ENCODE data around the gene KCNH2.

The KCNH2 gene

DNA sequence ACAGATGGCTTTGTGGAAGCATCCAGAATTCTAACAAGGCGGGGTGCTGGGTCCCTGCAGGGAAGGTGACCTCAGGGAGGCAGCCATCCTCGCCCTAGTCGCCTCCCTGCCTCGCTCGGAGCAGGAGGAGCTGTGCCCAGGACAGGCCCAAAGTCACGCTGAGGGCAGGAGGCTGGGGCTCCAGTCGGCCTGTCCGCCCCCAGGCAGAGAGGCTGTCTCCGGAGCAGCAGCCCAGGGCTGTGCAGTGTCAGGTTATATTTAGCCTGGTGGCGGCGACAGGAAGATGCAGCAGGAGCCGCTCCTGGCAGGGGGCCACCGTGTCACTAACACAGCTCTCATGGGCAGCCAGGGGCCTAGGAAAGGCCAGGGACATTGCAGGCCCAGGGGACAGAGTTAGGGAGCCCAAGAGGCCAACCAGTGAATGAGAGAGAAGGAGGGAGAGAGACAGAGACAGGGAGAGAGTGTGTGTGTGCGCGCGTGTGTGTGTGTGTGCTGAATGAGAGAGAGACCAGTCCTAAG is 13.5 kb downstream of the KCNH2 start:
- Histone ChIP-seq H3K27ac (no peak overlapping the region), H3K4me3 (no peak overlapping the region)
- no peak for DNase-seq (ENCODE audit: low spot score)
- TF ChIP-seq, protein P1, sequence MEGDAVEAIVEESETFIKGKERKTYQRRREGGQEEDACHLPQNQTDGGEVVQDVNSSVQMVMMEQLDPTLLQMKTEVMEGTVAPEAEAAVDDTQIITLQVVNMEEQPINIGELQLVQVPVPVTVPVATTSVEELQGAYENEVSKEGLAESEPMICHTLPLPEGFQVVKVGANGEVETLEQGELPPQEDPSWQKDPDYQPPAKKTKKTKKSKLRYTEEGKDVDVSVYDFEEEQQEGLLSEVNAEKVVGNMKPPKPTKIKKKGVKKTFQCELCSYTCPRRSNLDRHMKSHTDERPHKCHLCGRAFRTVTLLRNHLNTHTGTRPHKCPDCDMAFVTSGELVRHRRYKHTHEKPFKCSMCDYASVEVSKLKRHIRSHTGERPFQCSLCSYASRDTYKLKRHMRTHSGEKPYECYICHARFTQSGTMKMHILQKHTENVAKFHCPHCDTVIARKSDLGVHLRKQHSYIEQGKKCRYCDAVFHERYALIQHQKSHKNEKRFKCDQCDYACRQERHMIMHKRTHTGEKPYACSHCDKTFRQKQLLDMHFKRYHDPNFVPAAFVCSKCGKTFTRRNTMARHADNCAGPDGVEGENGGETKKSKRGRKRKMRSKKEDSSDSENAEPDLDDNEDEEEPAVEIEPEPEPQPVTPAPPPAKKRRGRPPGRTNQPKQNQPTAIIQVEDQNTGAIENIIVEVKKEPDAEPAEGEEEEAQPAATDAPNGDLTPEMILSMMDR (IDR thresholded peaks at IDR 0.05), result no peak

DNA sequence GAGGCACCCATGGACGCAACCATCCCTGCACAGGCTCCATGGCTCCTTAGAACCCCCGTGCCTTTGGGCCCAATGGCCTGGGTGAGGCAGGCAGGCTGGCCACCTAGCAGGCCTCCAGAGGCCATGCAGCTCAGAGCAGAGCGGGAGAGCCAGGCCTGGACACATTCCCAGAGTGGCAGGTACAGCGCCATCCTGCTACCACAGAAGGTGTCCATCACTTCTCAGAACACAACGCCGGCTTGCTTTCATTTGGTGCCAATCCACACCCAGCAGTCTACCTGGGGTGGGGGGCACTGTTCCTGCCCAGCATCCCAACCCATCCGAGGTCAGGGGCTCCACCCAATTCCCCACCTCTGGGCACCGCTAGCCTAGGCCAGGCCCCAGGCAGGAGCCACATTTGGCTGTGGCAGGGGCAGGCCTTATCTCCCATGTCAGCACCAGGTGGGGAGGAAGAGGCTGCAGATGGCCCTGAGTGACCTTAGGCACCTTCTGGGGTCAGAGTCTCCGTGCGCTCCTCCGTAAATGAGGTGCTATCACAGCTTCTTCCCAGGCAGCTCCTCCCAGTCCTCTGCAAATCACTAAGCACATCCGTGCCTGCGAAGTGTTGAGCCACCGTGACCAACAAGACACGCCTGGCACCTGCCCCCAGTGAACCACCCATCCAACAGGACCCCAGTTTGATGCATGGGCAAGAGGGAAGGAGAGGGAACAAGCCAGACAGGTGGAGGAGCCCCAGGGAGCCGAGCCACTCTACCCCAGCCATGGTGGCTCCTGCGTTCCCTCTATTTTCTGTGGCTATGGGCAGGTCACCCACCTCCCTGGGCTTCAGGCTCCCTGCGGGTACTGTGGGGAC is 14.2 kb downstream of the KCNH2 start:
- no peak for DNase-seq (ENCODE audit: low spot score)
- no peak overlapping the region for H3K27ac ChIP-seq

DNA sequence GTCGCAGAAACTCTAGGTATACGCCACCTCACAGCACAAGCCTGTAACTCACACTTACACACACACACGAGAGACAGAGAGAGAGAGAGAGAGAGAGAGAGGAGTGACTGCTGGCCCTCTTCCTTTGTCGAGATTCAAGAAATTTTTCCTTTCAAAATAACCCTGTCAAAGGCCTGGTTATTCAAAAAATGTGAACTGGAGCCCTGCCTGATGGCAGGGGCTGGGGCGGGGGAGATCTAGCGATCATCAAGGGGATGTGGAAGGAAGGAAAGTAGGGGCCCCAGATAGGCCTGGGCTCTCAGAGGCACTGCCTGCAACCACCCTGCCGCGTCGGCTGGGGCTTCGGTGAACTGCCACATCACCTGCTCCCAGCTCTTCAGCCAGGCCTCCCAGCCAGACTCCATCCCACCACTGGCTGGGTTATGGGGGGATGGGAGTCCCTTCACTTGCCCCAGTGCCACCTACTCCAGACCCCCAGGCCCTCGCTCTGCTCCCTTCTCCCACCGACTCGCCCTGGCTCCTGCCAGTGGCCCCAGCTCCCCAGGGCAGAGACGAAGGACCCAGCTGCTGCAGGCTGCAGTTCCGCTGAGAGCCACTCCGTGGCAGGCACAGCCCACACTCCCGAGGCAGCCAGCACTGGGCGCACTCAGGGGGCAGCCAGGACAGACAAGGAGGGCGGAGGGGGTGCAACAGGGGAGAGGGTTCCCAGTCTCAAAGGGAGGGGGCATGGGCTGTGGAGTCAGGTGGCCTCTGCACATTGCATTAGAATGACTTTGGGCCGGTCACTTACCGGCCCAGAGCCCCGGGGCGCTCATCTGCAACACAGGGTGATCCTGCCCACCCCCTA is 15.3 kb downstream of the KCNH2 start:
- Histone ChIP-seq H3K27ac (no peak overlapping the region), H3K4me3 (no peak overlapping the region)
- DNase-seq (ENCODE audit: low spot score), result no peak
- TF ChIP-seq, protein P1 (IDR thresholded peaks at IDR 0.05), result peak; percentile 37

More for the DNA sequence above, 14.2 kb downstream of the KCNH2 start:
- H3K4me3 ChIP-seq, result no peak overlapping the region
- TF ChIP-seq, protein P1 (IDR thresholded peaks at IDR 0.05), result no peak

DNA sequence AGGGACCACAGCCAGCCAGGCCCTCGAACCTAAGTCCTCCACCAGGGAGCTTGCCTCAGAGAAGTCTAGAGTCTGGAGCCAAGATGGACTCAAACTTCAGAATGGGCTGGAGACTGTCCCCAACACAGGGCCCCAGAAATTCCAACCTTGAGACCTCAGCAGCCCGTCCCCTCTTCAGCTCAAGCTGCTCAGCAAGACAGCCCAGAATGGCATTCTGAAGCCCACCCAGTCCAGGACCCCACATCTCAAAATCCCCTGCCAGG is 15.9 kb downstream of the KCNH2 start:
- no peak overlapping the region for H3K27ac ChIP-seq
- no peak for DNase-seq (ENCODE audit: low spot score)
- H3K4me3 ChIP-seq, result no peak overlapping the region
- TF ChIP-seq, protein P1 (IDR thresholded peaks at IDR 0.05), result no peak

DNA sequence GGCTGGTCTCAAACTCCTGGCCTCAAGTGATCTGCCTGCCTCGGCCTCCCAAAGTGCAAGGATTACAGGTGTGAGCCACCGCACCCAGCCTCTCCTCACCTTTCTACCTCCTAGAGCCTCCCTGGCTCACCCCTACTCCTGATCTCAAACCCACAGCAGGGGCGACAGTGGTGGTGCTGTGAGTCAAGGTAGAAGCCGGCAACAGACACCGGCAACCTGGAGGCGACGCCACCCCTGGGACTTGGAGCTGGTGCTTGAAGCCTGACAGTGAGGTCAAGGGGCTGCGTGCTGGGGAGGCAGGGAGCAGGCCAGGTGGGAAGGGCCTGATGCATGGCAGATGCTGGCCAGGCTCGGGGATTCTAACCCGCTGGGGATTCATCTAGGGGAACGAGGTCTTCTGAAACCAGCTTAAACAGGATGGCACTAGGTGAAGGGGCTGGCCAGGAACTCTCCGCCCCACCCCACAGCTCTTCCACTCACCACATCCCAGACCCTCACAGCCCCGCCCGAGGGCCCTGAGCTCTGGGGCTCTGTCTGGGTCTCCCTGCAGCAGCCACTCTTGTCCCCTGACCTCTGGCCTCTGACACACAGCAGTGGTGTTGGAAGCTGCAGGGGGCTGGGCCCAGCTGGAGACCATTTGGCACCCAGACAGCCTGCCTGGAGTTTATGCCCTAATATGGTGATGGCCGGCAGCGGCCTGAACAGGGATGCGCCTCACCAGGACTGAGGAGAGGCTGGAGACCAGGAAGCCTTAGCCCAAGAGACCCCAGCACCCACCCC is 16.4 kb downstream of the KCNH2 start:
- Histone ChIP-seq H3K27ac (no peak overlapping the region), H3K4me3 (no peak overlapping the region)
- DNase-seq (ENCODE audit: low spot score), result no peak
- TF ChIP-seq, protein P1 (IDR thresholded peaks at IDR 0.05), result no peak

DNA sequence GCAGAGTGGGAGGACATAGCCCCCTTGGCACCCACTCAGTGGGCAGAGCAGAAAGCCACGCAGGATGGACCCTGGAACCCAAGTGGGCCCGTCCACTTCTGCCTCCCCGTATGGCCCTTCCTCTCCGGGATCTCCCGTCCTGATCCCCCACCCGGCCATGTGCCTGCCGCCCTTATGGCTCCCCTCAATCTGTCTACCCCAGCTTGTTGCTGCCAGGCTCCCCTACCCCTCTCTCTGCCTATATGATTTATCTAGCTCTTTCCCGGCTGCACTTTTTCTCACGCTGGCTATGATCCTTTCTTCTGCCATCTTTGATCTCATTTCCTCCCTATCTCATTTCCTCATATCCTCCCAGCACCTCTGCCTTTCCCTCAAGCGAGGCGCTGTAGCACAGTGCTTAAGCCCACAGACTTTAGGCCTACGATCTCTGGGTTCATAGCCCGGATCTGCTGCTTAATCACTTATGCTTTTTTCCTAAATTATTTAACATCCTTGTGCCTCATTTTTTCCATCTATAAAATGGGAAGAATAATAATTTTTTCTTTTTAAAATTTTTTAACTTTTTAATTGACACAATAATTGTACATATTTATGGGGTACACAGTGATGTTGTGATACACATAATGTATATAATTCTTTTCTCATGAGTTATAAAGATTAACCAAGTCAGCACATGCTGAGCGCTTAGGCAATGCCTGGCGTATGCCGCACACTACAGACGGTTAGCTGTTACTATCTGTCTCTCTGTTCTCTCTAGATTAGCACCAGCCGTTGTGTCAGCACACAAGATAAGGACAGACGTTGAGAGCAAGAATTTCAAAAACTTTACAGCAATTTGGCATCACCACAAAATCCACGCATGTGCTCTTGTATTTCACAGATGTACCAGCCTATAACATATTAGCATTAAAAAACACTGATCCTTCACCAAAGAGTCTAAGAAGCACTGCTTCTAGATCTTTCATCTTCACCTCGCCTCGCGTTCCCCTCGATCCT is 18.1 kb downstream of the KCNH2 start:
- TF ChIP-seq, protein P1 (IDR thresholded peaks at IDR 0.05), result no peak
- Histone ChIP-seq H3K27ac (no peak overlapping the region), H3K4me3 (no peak overlapping the region)
- DNase-seq (ENCODE audit: low spot score), result no peak
